ENCODE measurements around the gene TAGLN2. TPM values are rescaled to one million over a fixed set of nuclear protein-coding genes. Genes with fewer than 3 reads are reported as not detected.
A peak's percentile ranks its signal among the peaks of the same experiment; 100 is the strongest.
"Not testable (repeated sequence)": the region's sequence is repeated elsewhere in the genome, so short reads cannot be mapped to it uniquely, and the experiment has no call there.

TAGLN2 gene
- polyA plus RNA-seq, 4 donors: 244 to 472 (median 400) TPM

- DNase-seq: peak; percentile 91 to 94
- H3K27ac ChIP-seq (ENCODE audit: low read depth in 1 of 3, low read length in 2 of 3): peak within 1 kb of the TSS; percentile 13 to 62 (median 46)
Measured at GRCh38 chr1:159900086-159900680, 25.1 kb downstream of the TAGLN2 start, which contains the start of gene CFAP45. Gene CFAP45 (minus strand): TSS chr1:159900165. CDS start chr1:159900098, 67 bp downstream.

GRCh38 chr1:159899634-159900033 lies 25.7 kb downstream of the TAGLN2 start:
- 84 to 90% (median 89%) methylated on average over 11 to 14 of the region's 15 CpGs for WGBS, 3 donors
- H3K36me3 ChIP-seq (ENCODE audit: control insufficient read depth in 3 of 3, insufficient read depth in 2 of 3, low read depth in 1 of 3, low read length in 3 of 3); FAIRE-seq; DNase-seq; H3K27me3 ChIP-seq (ENCODE audit: control insufficient read depth in 3 of 3, insufficient read depth in 3 of 3, low read length in 3 of 3); H3K27ac ChIP-seq (ENCODE audit: low read depth in 1 of 3, low read length in 2 of 3); H3K9me3 ChIP-seq (ENCODE audit: control insufficient read depth in 2 of 2, insufficient read depth in 1 of 2, low read depth in 1 of 2, low read length in 1 of 2); H3K4me3 ChIP-seq (ENCODE audit: low read depth in 1 of 3, low read length in 3 of 3): not testable (repeated sequence)
- H3K4me1 ChIP-seq (ENCODE audit: control insufficient read depth in 3 of 3, insufficient read depth in 2 of 3, low read depth in 1 of 3, low read length in 2 of 3): peaks cover 0 to 19% (median 9%) of the 10 kb centered on the region in 3 donors

More at GRCh38 chr1:159900086-159900680, 25.1 kb downstream of the TAGLN2 start, which contains the start of gene CFAP45:
- Histone ChIP-seq H3K27me3 (ENCODE audit: control insufficient read depth in 3 of 3, insufficient read depth in 3 of 3, low read length in 3 of 3) (no peaks in the 10 kb centered on the region), H3K4me1 (ENCODE audit: control insufficient read depth in 3 of 3, insufficient read depth in 2 of 3, low read depth in 1 of 3, low read length in 2 of 3) (peaks cover 0 to 19% (median 9%) of the 10 kb centered on the region in 3 donors), H3K36me3 (ENCODE audit: control insufficient read depth in 3 of 3, insufficient read depth in 2 of 3, low read depth in 1 of 3, low read length in 3 of 3) (no peaks in the 10 kb centered on the region), H3K9me3 (ENCODE audit: control insufficient read depth in 2 of 2, insufficient read depth in 1 of 2, low read depth in 1 of 2, low read length in 1 of 2) (peaks cover 0 to 6% of the 10 kb centered on the region in 2 donors), H3K4me3 (ENCODE audit: low read depth in 1 of 3, low read length in 3 of 3) (peak within 1 kb of the TSS in 1 of 3 donors; percentile 11)
- WGBS, 3 donors: 9 to 20% (median 11%) methylated on average over 30 of the region's 30 CpGs
- no peak for FAIRE-seq

GRCh38 chr1:159898527-159898926 lies 26.8 kb downstream of the TAGLN2 start:
- WGBS, 3 donors: 84 to 85% (median 85%) methylated on average over 3 of the region's 3 CpGs
- no peak overlapping the region for H3K4me3 ChIP-seq (ENCODE audit: low read depth in 1 of 3, low read length in 3 of 3)
- H3K9me3 ChIP-seq (ENCODE audit: control insufficient read depth in 2 of 2, insufficient read depth in 1 of 2, low read depth in 1 of 2, low read length in 1 of 2): no peaks in the 10 kb centered on the region
- H3K36me3 ChIP-seq (ENCODE audit: control insufficient read depth in 3 of 3, insufficient read depth in 2 of 3, low read depth in 1 of 3, low read length in 3 of 3): no peaks in the 10 kb centered on the region
- FAIRE-seq (no peak), DNase-seq (no peak)
- H3K4me1 ChIP-seq (ENCODE audit: control insufficient read depth in 3 of 3, insufficient read depth in 2 of 3, low read depth in 1 of 3, low read length in 2 of 3): peaks cover 0 to 19% (median 9%) of the 10 kb centered on the region in 3 donors
- H3K27ac ChIP-seq (ENCODE audit: low read depth in 1 of 3, low read length in 2 of 3): no peak overlapping the region
- H3K27me3 ChIP-seq (ENCODE audit: control insufficient read depth in 3 of 3, insufficient read depth in 3 of 3, low read length in 3 of 3): no peaks in the 10 kb centered on the region

GRCh38 chr1:159897962-159898361 lies 27.3 kb downstream of the TAGLN2 start:
- 89 to 94% (median 93%) methylated on average over 3 of the region's 3 CpGs for WGBS, 3 donors
- no peaks in the 10 kb centered on the region for H3K36me3 ChIP-seq (ENCODE audit: control insufficient read depth in 3 of 3, insufficient read depth in 2 of 3, low read depth in 1 of 3, low read length in 3 of 3)
- H3K4me1 ChIP-seq (ENCODE audit: control insufficient read depth in 3 of 3, insufficient read depth in 2 of 3, low read depth in 1 of 3, low read length in 2 of 3): peaks cover 0 to 19% (median 9%) of the 10 kb centered on the region in 3 donors
- no peaks in the 10 kb centered on the region for H3K27me3 ChIP-seq (ENCODE audit: control insufficient read depth in 3 of 3, insufficient read depth in 3 of 3, low read length in 3 of 3)
- H3K27ac ChIP-seq (ENCODE audit: low read depth in 1 of 3, low read length in 2 of 3): no peak overlapping the region
- DNase-seq: no peak
- no peak for FAIRE-seq
- H3K9me3 ChIP-seq (ENCODE audit: control insufficient read depth in 2 of 2, insufficient read depth in 1 of 2, low read depth in 1 of 2, low read length in 1 of 2): no peaks in the 10 kb centered on the region
- no peak overlapping the region for H3K4me3 ChIP-seq (ENCODE audit: low read depth in 1 of 3, low read length in 3 of 3)

GRCh38 chr1:159896546-159896930 lies 28.8 kb downstream of the TAGLN2 start:
- no peaks in the 10 kb centered on the region for H3K27me3 ChIP-seq (ENCODE audit: control insufficient read depth in 3 of 3, insufficient read depth in 3 of 3, low read length in 3 of 3)
- no peak overlapping the region for H3K4me3 ChIP-seq (ENCODE audit: low read depth in 1 of 3, low read length in 3 of 3)
- no peak for FAIRE-seq
- DNase-seq: no peak
- WGBS, 3 donors: 65 to 85% (median 75%) methylated on average over 3 of the region's 3 CpGs
- peak overlapping the region in 1 of 3 donors; percentile 18 for H3K27ac ChIP-seq (ENCODE audit: low read depth in 1 of 3, low read length in 2 of 3)
- H3K9me3 ChIP-seq (ENCODE audit: control insufficient read depth in 2 of 2, insufficient read depth in 1 of 2, low read depth in 1 of 2, low read length in 1 of 2): no peaks in the 10 kb centered on the region
- no peaks in the 10 kb centered on the region for H3K36me3 ChIP-seq (ENCODE audit: control insufficient read depth in 3 of 3, insufficient read depth in 2 of 3, low read depth in 1 of 3, low read length in 3 of 3)
- H3K4me1 ChIP-seq (ENCODE audit: control insufficient read depth in 3 of 3, insufficient read depth in 2 of 3, low read depth in 1 of 3, low read length in 2 of 3): peaks cover 0 to 19% (median 9%) of the 10 kb centered on the region in 3 donors

- no peak for FAIRE-seq
- H3K27ac ChIP-seq (ENCODE audit: low read depth in 1 of 3, low read length in 2 of 3): peak overlapping the region in 1 of 3 donors; percentile 18
Measured at GRCh38 chr1:159895836-159896545, 29.3 kb downstream of the TAGLN2 start.

GRCh38 chr1:159895286-159895685 lies 30.0 kb downstream of the TAGLN2 start:
- Histone ChIP-seq H3K9me3 (ENCODE audit: control insufficient read depth in 2 of 2, insufficient read depth in 1 of 2, low read depth in 1 of 2, low read length in 1 of 2) (no peaks in the 10 kb centered on the region), H3K4me1 (ENCODE audit: control insufficient read depth in 3 of 3, insufficient read depth in 2 of 3, low read depth in 1 of 3, low read length in 2 of 3) (peaks cover 0 to 12% (median 9%) of the 10 kb centered on the region in 3 donors), H3K4me3 (ENCODE audit: low read depth in 1 of 3, low read length in 3 of 3) (no peak overlapping the region), H3K27ac (ENCODE audit: low read depth in 1 of 3, low read length in 2 of 3) (no peak overlapping the region), H3K36me3 (ENCODE audit: control insufficient read depth in 3 of 3, insufficient read depth in 2 of 3, low read depth in 1 of 3, low read length in 3 of 3) (no peaks in the 10 kb centered on the region), H3K27me3 (ENCODE audit: control insufficient read depth in 3 of 3, insufficient read depth in 3 of 3, low read length in 3 of 3) (no peaks in the 10 kb centered on the region)
- DNase-seq (no peak), FAIRE-seq (no peak)
- 75 to 82% (median 80%) methylated on average over 3 of the region's 3 CpGs for WGBS, 3 donors

More at GRCh38 chr1:159895836-159896545, 29.3 kb downstream of the TAGLN2 start:
- 64 to 89% (median 81%) methylated on average over 6 of the region's 6 CpGs for WGBS, 3 donors
- H3K4me3 ChIP-seq (ENCODE audit: low read depth in 1 of 3, low read length in 3 of 3): no peak overlapping the region
- no peaks in the 10 kb centered on the region for H3K36me3 ChIP-seq (ENCODE audit: control insufficient read depth in 3 of 3, insufficient read depth in 2 of 3, low read depth in 1 of 3, low read length in 3 of 3)
- H3K4me1 ChIP-seq (ENCODE audit: control insufficient read depth in 3 of 3, insufficient read depth in 2 of 3, low read depth in 1 of 3, low read length in 2 of 3): peaks cover 0 to 19% (median 9%) of the 10 kb centered on the region in 3 donors
- DNase-seq: no peak
- H3K9me3 ChIP-seq (ENCODE audit: control insufficient read depth in 2 of 2, insufficient read depth in 1 of 2, low read depth in 1 of 2, low read length in 1 of 2): no peaks in the 10 kb centered on the region
- no peaks in the 10 kb centered on the region for H3K27me3 ChIP-seq (ENCODE audit: control insufficient read depth in 3 of 3, insufficient read depth in 3 of 3, low read length in 3 of 3)

GRCh38 chr1:159892944-159893343 lies 32.4 kb downstream of the TAGLN2 start:
- Histone ChIP-seq H3K4me1 (ENCODE audit: control insufficient read depth in 3 of 3, insufficient read depth in 2 of 3, low read depth in 1 of 3, low read length in 2 of 3) (peaks cover 0 to 8% (median 3%) of the 10 kb centered on the region in 3 donors), H3K36me3 (ENCODE audit: control insufficient read depth in 3 of 3, insufficient read depth in 2 of 3, low read depth in 1 of 3, low read length in 3 of 3) (no peaks in the 10 kb centered on the region), H3K27me3 (ENCODE audit: control insufficient read depth in 3 of 3, insufficient read depth in 3 of 3, low read length in 3 of 3) (no peaks in the 10 kb centered on the region), H3K9me3 (ENCODE audit: control insufficient read depth in 2 of 2, insufficient read depth in 1 of 2, low read depth in 1 of 2, low read length in 1 of 2) (no peaks in the 10 kb centered on the region), H3K4me3 (ENCODE audit: low read depth in 1 of 3, low read length in 3 of 3) (no peak overlapping the region), H3K27ac (ENCODE audit: low read depth in 1 of 3, low read length in 2 of 3) (no peak overlapping the region)
- FAIRE-seq: no peak
- peak; percentile 38 to 58 for DNase-seq
- WGBS, 3 donors: 64 to 87% (median 75%) methylated on average over 5 of the region's 5 CpGs

All from small intestine (tissue), 7 donors.